Measurements from ENCODE around the gene ARHGAP33. TPM values are rescaled to one million over a fixed set of nuclear protein-coding genes. Genes with fewer than 3 reads are reported as not detected.

ARHGAP33 gene
- total and polyA plus RNA-seq, 10 of the 15 experiments (the other 5 are each of a cell fraction or from before 2014, with no cell fraction given) = 0.05 to 22.9 (median 2.3) TPM; not detected in 1

DNA sequence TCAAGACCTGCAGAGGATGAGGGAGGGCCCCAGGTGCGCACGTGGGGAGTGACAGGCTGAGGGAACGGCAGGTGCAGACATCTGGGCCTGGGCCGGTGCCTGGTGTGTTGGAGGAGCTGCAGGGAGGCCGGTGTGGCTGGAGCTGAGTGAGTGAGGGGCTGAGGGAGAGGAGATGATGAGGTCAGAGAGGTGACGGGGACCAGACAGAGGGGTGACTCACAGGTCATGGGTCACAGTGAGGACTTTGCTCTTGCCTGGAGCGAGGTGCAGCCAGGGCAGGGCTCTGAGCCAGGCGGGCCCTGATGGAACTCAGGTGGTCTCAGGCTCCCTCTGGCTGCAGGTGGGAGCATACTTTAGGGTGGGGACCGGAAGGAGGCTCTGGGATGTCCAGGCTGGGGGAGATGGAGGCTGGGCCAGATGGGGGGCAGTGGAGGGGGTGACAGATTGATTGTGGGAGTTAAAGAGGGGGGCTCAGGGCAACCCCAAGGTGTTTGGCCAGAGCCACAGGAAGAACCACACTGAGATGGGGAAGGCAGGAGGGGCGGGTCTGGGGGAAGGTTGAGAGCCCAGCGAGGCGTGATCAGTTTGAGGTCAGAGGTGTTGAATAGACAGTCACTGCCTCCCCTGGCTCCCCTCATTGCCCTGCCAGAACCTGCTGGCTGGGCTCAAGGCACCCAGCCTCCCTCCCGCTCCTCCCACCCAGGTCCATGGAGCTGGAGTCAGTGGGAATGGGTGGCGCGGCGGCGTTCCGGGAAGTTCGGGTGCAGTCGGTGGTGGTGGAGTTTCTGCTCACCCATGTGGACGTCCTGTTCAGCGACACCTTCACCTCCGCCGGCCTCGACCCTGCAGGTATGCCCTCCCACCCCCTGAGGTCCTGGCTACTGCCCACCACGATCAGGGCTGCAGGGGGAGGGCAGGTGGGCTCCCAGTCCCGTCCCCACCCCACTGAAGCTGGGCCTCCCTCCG is 8.4 kb downstream of the ARHGAP33 start:
- no peaks in the 10 kb centered on the region for H3K27me3 ChIP-seq (replicated peaks in 1 of 2; ENCODE audit: control insufficient read depth in 2 of 2, insufficient read depth in 2 of 2, low read length in 1 of 2)
- 80% methylated on average over 16 of the region's 28 CpGs for WGBS (ENCODE audit: insufficient coverage, insufficient replicate concordance, low lambda C conversion rate, missing lambda C conversion rate)
- TF ChIP-seq IRF4 (IDR thresholded peaks at IDR 0.05; ENCODE audit: low read depth, low read length) = no peak
- no peak for TF ChIP-seq NFYA (IDR thresholded peaks at IDR 0.05; ENCODE audit: borderline replicate concordance, low read depth, low read length)
- TF ChIP-seq, protein P1, sequence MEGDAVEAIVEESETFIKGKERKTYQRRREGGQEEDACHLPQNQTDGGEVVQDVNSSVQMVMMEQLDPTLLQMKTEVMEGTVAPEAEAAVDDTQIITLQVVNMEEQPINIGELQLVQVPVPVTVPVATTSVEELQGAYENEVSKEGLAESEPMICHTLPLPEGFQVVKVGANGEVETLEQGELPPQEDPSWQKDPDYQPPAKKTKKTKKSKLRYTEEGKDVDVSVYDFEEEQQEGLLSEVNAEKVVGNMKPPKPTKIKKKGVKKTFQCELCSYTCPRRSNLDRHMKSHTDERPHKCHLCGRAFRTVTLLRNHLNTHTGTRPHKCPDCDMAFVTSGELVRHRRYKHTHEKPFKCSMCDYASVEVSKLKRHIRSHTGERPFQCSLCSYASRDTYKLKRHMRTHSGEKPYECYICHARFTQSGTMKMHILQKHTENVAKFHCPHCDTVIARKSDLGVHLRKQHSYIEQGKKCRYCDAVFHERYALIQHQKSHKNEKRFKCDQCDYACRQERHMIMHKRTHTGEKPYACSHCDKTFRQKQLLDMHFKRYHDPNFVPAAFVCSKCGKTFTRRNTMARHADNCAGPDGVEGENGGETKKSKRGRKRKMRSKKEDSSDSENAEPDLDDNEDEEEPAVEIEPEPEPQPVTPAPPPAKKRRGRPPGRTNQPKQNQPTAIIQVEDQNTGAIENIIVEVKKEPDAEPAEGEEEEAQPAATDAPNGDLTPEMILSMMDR (IDR thresholded peaks at IDR 0.05 in 2 of 3, conservative IDR thresholded peaks at IDR 0.05 in 1 of 3; ENCODE audit: control insufficient read depth in 2 of 3, extremely low read depth in 1 of 3, insufficient read depth in 1 of 3, low read depth in 3 of 3, low read length in 3 of 3) = peak in 2 of 3 experiments; percentile 5 to 26; a peak in 2 of 6 replicates
- no peak for TF ChIP-seq RUNX3 (IDR thresholded peaks at IDR 0.05; ENCODE audit: low read length)
- no peak for TF ChIP-seq SPI1 (IDR thresholded peaks at IDR 0.05; ENCODE audit: borderline replicate concordance, insufficient read depth, low read depth, low read length)
- TF ChIP-seq SRF (IDR thresholded peaks at IDR 0.05; ENCODE audit: low read depth in 2 of 2, low read length in 2 of 2) = no peak
- TF ChIP-seq SREBF1 (IDR thresholded peaks at IDR 0.05; ENCODE audit: low read length) = no peak
- TF ChIP-seq, protein P2, sequence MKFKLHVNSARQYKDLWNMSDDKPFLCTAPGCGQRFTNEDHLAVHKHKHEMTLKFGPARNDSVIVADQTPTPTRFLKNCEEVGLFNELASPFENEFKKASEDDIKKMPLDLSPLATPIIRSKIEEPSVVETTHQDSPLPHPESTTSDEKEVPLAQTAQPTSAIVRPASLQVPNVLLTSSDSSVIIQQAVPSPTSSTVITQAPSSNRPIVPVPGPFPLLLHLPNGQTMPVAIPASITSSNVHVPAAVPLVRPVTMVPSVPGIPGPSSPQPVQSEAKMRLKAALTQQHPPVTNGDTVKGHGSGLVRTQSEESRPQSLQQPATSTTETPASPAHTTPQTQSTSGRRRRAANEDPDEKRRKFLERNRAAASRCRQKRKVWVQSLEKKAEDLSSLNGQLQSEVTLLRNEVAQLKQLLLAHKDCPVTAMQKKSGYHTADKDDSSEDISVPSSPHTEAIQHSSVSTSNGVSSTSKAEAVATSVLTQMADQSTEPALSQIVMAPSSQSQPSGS (IDR thresholded peaks at IDR 0.05; ENCODE audit: low read length) = no peak
- no peak for TF ChIP-seq SP1 (IDR thresholded peaks at IDR 0.05; ENCODE audit: low read depth, low read length)
- TF ChIP-seq HDAC2 (IDR thresholded peaks at IDR 0.05) = no peak
- TF ChIP-seq SMC3 (IDR thresholded peaks at IDR 0.05; ENCODE audit: borderline replicate concordance, low read length) = 0 out of 2 replicates have a peak, but pooled peaks have one; percentile 5
- no peaks in the 10 kb centered on the region for H3K4me1 ChIP-seq (ENCODE audit: control insufficient read depth, insufficient read depth, low read length)
- DNase-seq (ENCODE audit: low read depth, low spot score) (no peak), FAIRE-seq (no peak), ATAC-seq (peak; percentile 55)
- no TSS peak for BruUV-seq (replicated peaks)
- no peaks in the 10 kb centered on the region for H3K79me2 ChIP-seq (ENCODE audit: control insufficient read depth, insufficient read depth, low read length)
- ChIA-PET SMC1A (ENCODE audit: uncharacterized antibody, unreplicated experiment) (no interaction called here), CTCF (no interaction called here), RAD21 (ENCODE audit: unreplicated experiment) (interaction anchor here (0.6 kb wide), 1 partner anchor 99 kb away, joined by 3 read pairs; no protein-coding TSS in a partner anchor), POLR2A (no interaction called here)
- H3K27ac ChIP-seq (ENCODE audit: control insufficient read depth, insufficient read depth) = no peak overlapping the region
- intact Hi-C loops (cut with micrococcal nuclease; ENCODE audit: unreplicated experiment) (no loop called here), in situ Hi-C loops (cut with MboI) (no loop called here)
- H3K9me3 ChIP-seq (replicated peaks; ENCODE audit: control insufficient read depth, insufficient read depth, low read length) = no peaks in the 10 kb centered on the region
- no peak overlapping the region for H2AFZ ChIP-seq (ENCODE audit: control insufficient read depth, low read depth, low read length)
- no peak overlapping the region for H3K9ac ChIP-seq (ENCODE audit: control insufficient read depth, insufficient read depth, low read length)
- no peaks in the 10 kb centered on the region; a peak in 1 of 4 replicates for H3K36me3 ChIP-seq (ENCODE audit: control insufficient read depth in 2 of 2, insufficient read depth in 2 of 2, low read length in 1 of 2)
- no peak overlapping the region for H3K4me3 ChIP-seq
- H4K20me1 ChIP-seq (ENCODE audit: control insufficient read depth, insufficient read depth) = no peaks in the 10 kb centered on the region
- no peak overlapping the region for H3K4me2 ChIP-seq (ENCODE audit: control insufficient read depth, insufficient read depth)
